PC-3 (cell line): ENCODE results near the gene U2AF1L4. TPM values are rescaled to one million over a fixed set of nuclear protein-coding genes. Genes with fewer than 3 reads are reported as not detected.

Experiments used
- ATAC-seq: fragments of 200-7000 bp; cut with Tn5 transposase; 2 replicates; pipeline ENCODE4 v1.9.1; 2020; ENCODE audit warnings: mild to moderate bottlenecking, moderate library complexity
- BruUV-seq: library from RNA; stranded (reverse); fragments of 400-500 nt; replicated peaks from 2 replicates; lab custom pipeline; 2021; lab: Mats Ljungman, UMichigan
- CTCF ChIA-PET: fragments of 300-600 bp; sonication (Branson Sonifier 250); formaldehyde crosslinking; loops from one replicate; lab custom pipeline; 2022; ENCODE audit warnings: antibody characterized with exemption; lab: Charles Lee
- POLR2A ChIA-PET: fragments of 300-600 bp; sonication (Branson Sonifier 250); formaldehyde crosslinking; loops from one replicate; lab custom pipeline; 2022; ENCODE audit warnings: antibody characterized with exemption; ENCODE audit not compliant: unreplicated experiment; lab: Charles Lee
- DNase-seq: peaks from one replicate; pipeline ENCODE4 v3.0.0-alpha.2; 2015
- H2AFZ ChIP-seq: fragments of 300-600 bp; sonication (generic); 2 replicates; pipeline ENCODE4 v1.6.0; 2016; ENCODE audit warnings: antibody characterized with exemption, low read length
- H3F3A ChIP-seq: fragments of 300-600 bp; sonication (generic); one replicate; pipeline ENCODE4 v1.6.0; 2017; ENCODE audit warnings: antibody characterized with exemption, low read length, control low read depth, mild to moderate bottlenecking; ENCODE audit not compliant: unreplicated experiment
- H3K27ac ChIP-seq: fragments of 300-600 bp; sonication (generic); 2 replicates; pipeline ENCODE4 v1.5.1; 2016; ENCODE audit warnings: mild to moderate bottlenecking, low read length
- H3K27me3 ChIP-seq: fragments of 300-600 bp; sonication (generic); 2 replicates; pipeline ENCODE4 v1.6.1; 2016; ENCODE audit warnings: low read length, mixed read lengths
- H3K36me3 ChIP-seq: fragments of 300-600 bp; sonication (generic); 2 replicates; pipeline ENCODE4 v1.6.1; 2016; ENCODE audit warnings: low read depth, mixed run types, low read length, mixed read lengths
- H3K4me1 ChIP-seq: fragments of 300-600 bp; sonication (generic); 2 replicates; pipeline ENCODE4 v1.5.1; 2016; ENCODE audit warnings: low read length; ENCODE audit not compliant: insufficient read depth
- H3K4me2 ChIP-seq: fragments of 300-600 bp; sonication (generic); 2 replicates; pipeline ENCODE4 v1.6.0; 2016; ENCODE audit warnings: low read length
- H3K4me3 ChIP-seq: fragments of 300-600 bp; sonication (generic); 2 replicates; pipeline ENCODE4 v1.5.1; 2016; ENCODE audit warnings: mild to moderate bottlenecking, low read length, mixed read lengths
- H3K79me2 ChIP-seq: fragments of 300-600 bp; sonication (generic); 2 replicates; pipeline ENCODE4 v1.6.1; 2017; ENCODE audit warnings: low read length, mixed read lengths
- H3K9ac ChIP-seq: fragments of 300-600 bp; sonication (generic); 2 replicates; pipeline ENCODE4 v1.6.0; 2016; ENCODE audit warnings: mild to moderate bottlenecking, low read length
- H3K9me2 ChIP-seq: fragments of 300-600 bp; sonication (generic); replicated peaks from 2 replicates; pipeline ENCODE4 v1.6.1; 2016; ENCODE audit warnings: mixed run types, low read length, mixed read lengths
- H3K9me3 ChIP-seq: fragments of 300-600 bp; sonication (generic); 2 replicates; pipeline ENCODE4 v1.6.1; 2016; ENCODE audit warnings: low read length, mixed read lengths
- H4K20me1 ChIP-seq: fragments of 300-600 bp; sonication (generic); 2 replicates; pipeline ENCODE4 v1.6.1; 2016; ENCODE audit warnings: low read length, mixed read lengths
- CTCF ChIP-seq: fragments of 300-600 bp; sonication (generic); conservative IDR thresholded peaks from 2 replicates; pipeline ENCODE4 v1.5.1; 2017; ENCODE audit warnings: antibody characterized with exemption, low read depth, mild to moderate bottlenecking, low read length
- EZH2 ChIP-seq: fragments of 300-600 bp; sonication (generic); IDR thresholded peaks from one replicate; pipeline ENCODE4 v1.6.1; 2017; ENCODE audit warnings: antibody characterized with exemption, mild to moderate bottlenecking, low read length; ENCODE audit not compliant: unreplicated experiment
- EZH2phosphoT487 ChIP-seq: fragments of 300-600 bp; sonication (generic); IDR thresholded peaks from 2 replicates; pipeline ENCODE4 v1.6.1; 2018; ENCODE audit warnings: mild to moderate bottlenecking, antibody characterized with exemption, low read length, borderline replicate concordance
- intact Hi-C: fragments of 100-400 bp; cut with micrococcal nuclease; formaldehyde crosslinking; loops from 2 replicates; pipeline ENCODE4 v1.9.0; 2023
- total RNA-seq: library from RNA; depleted of rRNA; stranded (reverse); fragments of >200 nt; gene quantifications from 2 replicates; pipeline ENCODE4 v1.2.3, GENCODE V29; 2014

U2AF1L4 gene
- total RNA-seq, 1 experiment from 2014 or later: 7.8 TPM

GRCh38 chr19:35731779-35732405, 13.3 kb downstream of the U2AF1L4 start:
- no peak overlapping the region for H3K9ac ChIP-seq
- no peaks in the 10 kb centered on the region for H3K9me2 ChIP-seq
- intact Hi-C loops: no loop called here
- no peaks in the 10 kb centered on the region for H3K9me3 ChIP-seq
- no peak overlapping the region for H3K4me2 ChIP-seq
- H3K79me2 ChIP-seq: no peaks in the 10 kb centered on the region
- CTCF ChIA-PET: no interaction called here
- H2AFZ ChIP-seq: no peak overlapping the region
- H3K36me3 ChIP-seq: no peaks in the 10 kb centered on the region; the same call in 1 of the 2 replicates
- DNase-seq: no peak
- no peaks in the 10 kb centered on the region for H4K20me1 ChIP-seq
- no peak for TF ChIP-seq CTCF
- TF ChIP-seq EZH2phosphoT487: no peak
- TF ChIP-seq EZH2: no peak
- BruUV-seq: no TSS peak
- no peaks in the 10 kb centered on the region for H3K27me3 ChIP-seq
- H3K4me1 ChIP-seq: no peaks in the 10 kb centered on the region
- H3K27ac ChIP-seq: no peak overlapping the region
- no peaks in the 10 kb centered on the region for H3F3A ChIP-seq
- no peak for ATAC-seq
- H3K4me3 ChIP-seq: no peak overlapping the region
- POLR2A ChIA-PET: no interaction called here

- DNase-seq (peak; percentile 2), ATAC-seq (no peak)
- Histone ChIP-seq H3K36me3 (peaks cover 2% of the 10 kb centered on the region; the same call in 1 of the 2 replicates), H4K20me1 (no peaks in the 10 kb centered on the region), H3K4me1 (no peaks in the 10 kb centered on the region), H3K9me2 (no peaks in the 10 kb centered on the region), H3K27me3 (no peaks in the 10 kb centered on the region), H3K9ac (no peak overlapping the region), H2AFZ (no peak overlapping the region), H3K4me2 (no peak overlapping the region), H3K27ac (no peak overlapping the region), H3K9me3 (no peaks in the 10 kb centered on the region), H3K4me3 (no peak overlapping the region), H3F3A (no peaks in the 10 kb centered on the region), H3K79me2 (no peaks in the 10 kb centered on the region)
- TF ChIP-seq EZH2phosphoT487 (no peak), CTCF (no peak), EZH2 (no peak)
- BruUV-seq: no TSS peak
- intact Hi-C loops: no loop called here
- ChIA-PET CTCF (no interaction called here), POLR2A (no interaction called here)
Measured at GRCh38 chr19:35731353-35731752, 13.9 kb downstream of the U2AF1L4 start.

- Histone ChIP-seq H3K9me3 (no peaks in the 10 kb centered on the region), H3K27me3 (no peaks in the 10 kb centered on the region), H3K4me3 (no peak overlapping the region), H3K4me1 (no peaks in the 10 kb centered on the region), H3K27ac (no peak overlapping the region), H3K4me2 (no peak overlapping the region), H3F3A (no peaks in the 10 kb centered on the region), H3K9me2 (no peaks in the 10 kb centered on the region), H2AFZ (no peak overlapping the region), H3K36me3 (peaks cover 5% of the 10 kb centered on the region), H3K79me2 (no peaks in the 10 kb centered on the region), H3K9ac (no peak overlapping the region), H4K20me1 (no peaks in the 10 kb centered on the region)
- DNase-seq: no peak
- POLR2A ChIA-PET: no interaction called here
- ATAC-seq: no peak
- CTCF ChIA-PET: no interaction called here
- TF ChIP-seq EZH2 (no peak), EZH2phosphoT487 (no peak), CTCF (no peak)
- BruUV-seq: no TSS peak
- intact Hi-C loops: no loop called here
Measured at GRCh38 chr19:35730326-35730725, 14.9 kb downstream of the U2AF1L4 start.
